Activated naive CD8-positive, alpha-beta T cell treated with anti-CD3 and anti-CD28 coated beads, Interleukin-2, amount 10 ng/mL, durations not matched to agents 7 days and 5 days (primary cell): ENCODE data around the gene EEF2KMT. TPM values are rescaled to one million over a fixed set of nuclear protein-coding genes. Genes with fewer than 3 reads are reported as not detected.
A peak's percentile ranks its signal among the peaks of the same experiment; 100 is the strongest.
"Not testable (repeated sequence)": the region's sequence is repeated elsewhere in the genome, so short reads cannot be mapped to it uniquely, and the experiment has no call there.

Experiments used
- ATAC-seq: fragments of 150-1000 bp; cut with Tn5 transposase; one replicate; pipeline ENCODE4 v1.10.0; 2021; ENCODE audit warnings: low read depth, moderate library complexity
- POLR2A ChIA-PET: fragments of 350-600 bp; sonication (Branson Sonifier 250); formaldehyde crosslinking; loops from one replicate; lab custom pipeline; 2021; ENCODE audit warnings: antibody characterized with exemption; lab: Charles Lee
- DNase-seq: peaks from one replicate; pipeline ENCODE4 v3.0.0; 2021
- H3K27ac Mint-ChIP-seq: one replicate; pipeline ENCODE4 v1.8.0; 2022; ENCODE audit warnings: mild to moderate bottlenecking, mixed read lengths
- H3K27me3 Mint-ChIP-seq: one replicate; pipeline ENCODE4 v1.8.0; 2022; ENCODE audit warnings: mild to moderate bottlenecking, moderate library complexity, mixed read lengths
- H3K36me3 Mint-ChIP-seq: one replicate; pipeline ENCODE4 v1.8.0; 2021; ENCODE audit warnings: mild to moderate bottlenecking, mixed read lengths
- H3K4me1 Mint-ChIP-seq: one replicate; pipeline ENCODE4 v1.8.0; 2021; ENCODE audit warnings: mixed read lengths
- H3K4me3 Mint-ChIP-seq: one replicate; pipeline ENCODE4 v1.8.0; 2022; ENCODE audit warnings: mild to moderate bottlenecking, moderate library complexity, mixed read lengths
- H3K9me3 Mint-ChIP-seq: one replicate; pipeline ENCODE4 v1.8.0; 2021; ENCODE audit warnings: mixed read lengths
- total RNA-seq, 2 experiments: library from RNA; stranded (reverse); gene quantifications; one replicate each; pipeline ENCODE4 v1.2.3, GENCODE V29; 2021

EEF2KMT gene
- total RNA-seq, 2 experiments from 2014 or later: 10.4 to 11.4 TPM

DNA sequence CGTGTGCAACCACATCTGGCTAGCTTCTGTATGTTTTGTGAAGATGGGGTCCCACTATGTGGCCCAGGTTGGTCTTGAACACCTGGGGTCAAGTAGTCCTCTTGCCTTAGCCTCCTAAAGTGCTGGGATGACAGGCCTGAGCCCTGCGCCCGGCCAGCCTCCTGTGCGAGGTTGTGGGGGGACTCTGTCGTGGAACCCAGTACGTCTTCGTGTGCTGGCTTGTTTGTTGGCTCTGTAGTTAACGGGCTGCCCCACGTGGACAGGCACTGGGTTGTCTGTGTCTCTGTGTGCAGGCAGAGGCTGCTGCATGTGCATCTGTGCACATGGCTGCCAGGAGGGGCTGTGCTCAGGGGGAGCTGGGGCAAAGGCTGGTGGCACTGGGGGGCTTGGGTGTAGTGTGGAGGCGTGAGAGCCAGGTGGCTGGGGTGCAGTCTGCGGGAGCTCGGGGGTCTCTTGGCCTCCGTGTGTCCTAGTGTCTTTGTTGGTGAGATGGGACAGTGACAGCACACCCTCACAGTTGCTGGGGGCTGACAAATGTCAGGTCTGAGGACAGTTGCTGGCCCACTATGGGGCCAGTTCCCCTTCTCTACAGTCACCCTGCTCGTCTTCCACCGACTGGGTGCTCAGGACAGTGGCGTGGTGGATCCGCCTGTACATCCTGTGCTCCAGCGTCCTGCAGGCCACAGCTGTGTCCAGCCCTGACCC is 9.4 kb downstream of the EEF2KMT start:
- H3K36me3 Mint-ChIP-seq, ATAC-seq, DNase-seq, POLR2A ChIA-PET, H3K27me3 Mint-ChIP-seq, H3K9me3 Mint-ChIP-seq, H3K27ac Mint-ChIP-seq, H3K4me1 Mint-ChIP-seq, H3K4me3 Mint-ChIP-seq: not testable (repeated sequence)

DNA sequence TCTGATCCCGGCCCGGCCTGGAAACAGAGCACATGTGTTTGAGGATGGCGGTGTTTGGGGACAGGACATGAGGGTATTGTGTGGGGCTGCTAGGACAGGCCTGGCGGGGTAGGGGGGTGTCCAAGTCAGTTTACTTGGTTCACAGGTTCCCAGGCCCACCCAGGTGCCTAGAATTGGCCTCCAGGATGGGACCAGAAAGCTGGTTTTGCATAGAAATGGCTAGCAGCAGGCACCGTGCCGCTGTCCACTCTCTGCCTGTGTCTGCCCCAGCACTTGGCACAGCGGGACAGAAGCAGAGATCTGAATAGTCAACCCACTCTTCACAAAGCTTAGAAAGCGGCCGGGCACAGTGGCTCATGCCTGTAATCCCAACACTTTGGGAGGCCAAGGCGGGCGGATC is 11.9 kb downstream of the EEF2KMT start:
- not testable (repeated sequence) for H3K27ac Mint-ChIP-seq

DNA sequence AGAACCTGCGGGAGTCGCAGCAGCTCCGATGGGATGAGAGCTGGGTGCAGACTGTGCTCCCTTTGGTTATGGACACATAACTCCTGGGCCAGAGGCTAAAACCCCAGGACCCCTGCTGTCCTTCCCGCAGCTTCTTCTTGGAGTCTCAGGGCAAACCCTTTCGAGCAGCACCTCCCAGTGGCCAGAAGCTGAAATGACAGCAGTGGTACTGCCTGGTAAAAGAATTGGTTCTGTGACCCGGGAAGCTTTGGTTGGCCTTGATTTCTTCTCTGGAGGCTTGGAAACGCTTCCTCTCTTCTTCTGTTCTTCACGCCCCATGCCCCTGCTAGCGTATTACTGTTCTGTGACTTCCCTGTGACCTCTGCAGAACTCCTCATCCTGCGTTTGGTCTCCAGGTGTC is 12.8 kb downstream of the EEF2KMT start:
- H3K36me3 Mint-ChIP-seq, H3K27ac Mint-ChIP-seq, POLR2A ChIA-PET: not testable (repeated sequence)

More for the DNA sequence above, 11.9 kb downstream of the EEF2KMT start:
- DNase-seq, H3K27me3 Mint-ChIP-seq, H3K36me3 Mint-ChIP-seq, H3K4me3 Mint-ChIP-seq, H3K9me3 Mint-ChIP-seq, ATAC-seq, POLR2A ChIA-PET, H3K4me1 Mint-ChIP-seq: not testable (repeated sequence)

DNA sequence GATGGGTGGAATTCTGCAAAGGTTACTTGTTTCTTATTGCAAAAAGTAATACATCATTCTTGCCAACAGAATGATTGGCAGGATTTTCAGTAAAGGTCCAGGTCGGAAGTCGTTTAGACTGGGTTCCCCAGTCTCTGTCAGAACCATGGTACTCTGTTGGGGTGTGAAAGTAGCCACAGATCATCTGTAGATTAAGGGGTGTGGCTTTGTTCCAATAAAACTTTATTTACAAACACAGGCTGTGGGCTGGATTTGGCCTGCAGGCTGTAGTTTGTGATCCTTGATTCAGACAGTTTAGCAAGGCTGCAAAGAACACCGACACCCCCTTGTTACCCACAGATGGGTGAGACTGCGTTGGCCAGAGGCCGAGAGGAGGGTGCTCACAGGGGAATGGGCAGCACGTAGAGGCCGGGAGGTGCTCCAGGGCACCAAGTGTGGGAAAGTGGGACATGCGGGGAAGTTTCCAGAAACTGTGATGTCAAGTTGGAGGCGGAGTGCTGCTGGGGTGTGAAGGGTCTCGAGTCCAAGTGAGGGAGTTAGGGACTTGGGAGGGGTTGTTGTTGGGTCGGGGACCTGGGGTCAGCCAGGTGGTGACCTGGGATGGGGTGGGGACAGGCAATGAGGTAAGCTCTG is 13.4 kb downstream of the EEF2KMT start:
- POLR2A ChIA-PET, H3K4me1 Mint-ChIP-seq, H3K36me3 Mint-ChIP-seq, H3K4me3 Mint-ChIP-seq, H3K9me3 Mint-ChIP-seq, ATAC-seq, DNase-seq, H3K27me3 Mint-ChIP-seq, H3K27ac Mint-ChIP-seq: not testable (repeated sequence)

More for the DNA sequence above, 12.8 kb downstream of the EEF2KMT start:
- ATAC-seq, H3K4me3 Mint-ChIP-seq, H3K27me3 Mint-ChIP-seq, H3K4me1 Mint-ChIP-seq, H3K9me3 Mint-ChIP-seq: not testable (repeated sequence)
- DNase-seq: peak; percentile 64

DNA sequence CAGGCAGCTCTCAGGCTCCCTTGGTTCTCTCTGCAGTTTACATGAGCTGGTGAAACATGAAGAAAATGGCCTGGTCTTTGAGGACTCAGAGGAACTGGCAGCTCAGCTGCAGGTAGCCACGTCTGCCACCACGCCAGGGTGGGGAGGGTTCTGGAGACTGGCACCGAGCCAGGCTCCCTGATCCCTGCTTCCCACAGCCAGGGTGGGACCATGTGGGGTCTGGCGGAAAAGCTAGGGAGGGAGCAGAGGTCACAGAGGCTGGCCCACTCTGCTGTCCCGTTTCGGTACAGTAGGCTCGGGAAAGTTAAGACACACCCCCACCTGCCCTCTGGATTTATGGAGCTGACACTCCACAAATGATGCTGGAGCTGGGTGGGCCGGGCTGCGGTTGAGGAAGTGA is 13.9 kb downstream of the EEF2KMT start:
- not testable (repeated sequence) for H3K4me1 Mint-ChIP-seq, H3K9me3 Mint-ChIP-seq, H3K4me3 Mint-ChIP-seq, H3K36me3 Mint-ChIP-seq, ATAC-seq, DNase-seq, H3K27me3 Mint-ChIP-seq, H3K27ac Mint-ChIP-seq
- POLR2A ChIA-PET: interaction anchor here (0.8 kb wide), 1 partner anchor 11 kb away, joined by 3 read pairs; no protein-coding TSS in a partner anchor

DNA sequence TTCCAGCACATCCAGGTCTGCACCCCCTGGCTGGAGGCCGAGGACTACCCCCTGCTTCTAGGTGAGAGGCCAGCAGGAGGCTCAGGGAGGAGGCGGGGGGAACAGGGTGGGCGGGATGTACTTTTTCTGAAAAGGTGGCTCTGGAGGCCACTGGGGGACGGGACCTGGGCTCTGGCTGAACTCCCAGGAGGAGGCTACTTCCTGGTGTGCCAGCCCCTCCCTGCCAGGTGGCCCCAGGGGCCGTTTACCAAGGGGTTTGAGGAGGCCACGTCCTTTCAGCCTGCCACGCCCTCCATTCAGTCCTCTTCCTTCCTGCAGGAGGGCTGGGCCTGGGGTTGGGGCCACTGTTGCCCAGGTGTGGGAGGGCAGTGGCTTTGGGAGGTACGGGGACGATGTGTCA is 16.6 kb downstream of the EEF2KMT start:
- H3K4me1 Mint-ChIP-seq, ATAC-seq, DNase-seq, H3K27ac Mint-ChIP-seq, H3K4me3 Mint-ChIP-seq, H3K27me3 Mint-ChIP-seq, POLR2A ChIA-PET, H3K36me3 Mint-ChIP-seq, H3K9me3 Mint-ChIP-seq: not testable (repeated sequence)

DNA sequence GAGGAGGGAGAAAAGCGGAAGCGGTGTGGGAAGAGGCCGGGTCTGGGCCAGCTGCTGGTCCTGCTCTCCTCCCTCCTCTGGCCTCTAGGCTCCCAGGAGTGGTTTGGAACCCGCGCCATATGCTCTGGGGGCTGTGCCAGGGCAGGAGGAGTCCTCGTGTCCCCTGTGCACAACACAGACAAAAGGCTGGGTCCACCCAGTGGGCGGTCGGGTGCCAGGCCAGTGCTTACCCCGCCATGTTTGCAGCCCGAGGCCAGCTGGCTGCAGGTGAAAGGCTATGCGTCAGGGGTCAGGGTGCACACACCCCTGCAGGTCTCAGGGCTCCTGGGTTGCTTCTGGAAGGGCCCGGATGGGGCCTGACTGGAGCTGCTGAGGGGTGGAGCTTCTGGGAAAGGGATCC is 17.1 kb downstream of the EEF2KMT start:
- H3K4me1 Mint-ChIP-seq, H3K4me3 Mint-ChIP-seq, DNase-seq, H3K36me3 Mint-ChIP-seq, ATAC-seq, POLR2A ChIA-PET, H3K9me3 Mint-ChIP-seq, H3K27ac Mint-ChIP-seq, H3K27me3 Mint-ChIP-seq: not testable (repeated sequence)

DNA sequence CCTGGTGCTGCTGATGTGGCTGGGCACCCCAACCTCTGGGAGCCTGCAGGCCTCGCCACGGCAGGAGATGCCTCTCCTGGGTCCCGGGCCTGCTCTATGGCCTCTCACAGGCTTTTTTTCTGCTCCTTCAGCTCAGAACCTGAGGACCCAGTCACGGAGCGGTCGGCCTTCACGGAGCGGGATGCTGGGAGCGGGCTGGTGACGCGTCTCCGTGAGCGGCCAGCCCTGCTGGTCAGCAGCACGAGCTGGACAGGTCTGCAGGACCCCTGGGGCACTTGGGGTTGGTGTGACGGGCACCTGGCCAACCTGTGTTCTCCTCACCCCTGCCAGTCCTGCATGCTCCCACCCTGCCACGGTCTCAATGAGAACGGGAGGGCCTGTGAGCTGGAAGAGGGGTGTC is 19.0 kb downstream of the EEF2KMT start:
- DNase-seq (no peak), ATAC-seq (no peak)
- POLR2A ChIA-PET: no interaction called here
- Mint-ChIP-seq H3K27me3 (no peaks in the 10 kb centered on the region), H3K27ac (no peak overlapping the region), H3K4me3 (no peak overlapping the region), H3K4me1 (no peaks in the 10 kb centered on the region), H3K36me3 (peaks cover 8% of the 10 kb centered on the region), H3K9me3 (no peaks in the 10 kb centered on the region)

DNA sequence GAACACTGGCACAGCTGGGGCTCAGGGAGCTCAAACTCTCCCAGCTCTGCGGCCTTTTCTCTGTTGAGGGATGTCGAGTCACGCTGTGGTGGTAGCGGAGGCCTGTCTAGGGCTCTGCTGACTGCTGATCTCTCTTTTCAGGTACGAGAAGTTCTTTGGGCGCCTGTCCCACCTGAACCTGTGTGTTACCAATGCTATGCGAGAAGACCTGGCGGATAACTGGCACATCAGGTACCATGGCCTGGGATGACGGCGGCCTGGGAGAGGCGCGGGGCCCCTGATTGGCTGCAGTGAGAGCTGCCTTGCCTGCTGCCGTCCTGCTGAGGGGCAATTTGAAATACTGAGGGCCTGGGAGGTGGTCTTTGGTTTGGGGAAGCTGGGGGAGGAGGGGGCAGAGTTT is 20.3 kb downstream of the EEF2KMT start:
- Mint-ChIP-seq H3K9me3 (no peaks in the 10 kb centered on the region), H3K27me3 (no peaks in the 10 kb centered on the region), H3K36me3 (peaks cover 8% of the 10 kb centered on the region), H3K27ac (no peak overlapping the region), H3K4me1 (peaks cover 7% of the 10 kb centered on the region), H3K4me3 (no peak overlapping the region)
- POLR2A ChIA-PET: interaction anchor here (0.7 kb wide), 1 partner anchor 309 kb away, joined by 3 read pairs; no protein-coding TSS in a partner anchor
- DNase-seq (no peak), ATAC-seq (no peak)

DNA sequence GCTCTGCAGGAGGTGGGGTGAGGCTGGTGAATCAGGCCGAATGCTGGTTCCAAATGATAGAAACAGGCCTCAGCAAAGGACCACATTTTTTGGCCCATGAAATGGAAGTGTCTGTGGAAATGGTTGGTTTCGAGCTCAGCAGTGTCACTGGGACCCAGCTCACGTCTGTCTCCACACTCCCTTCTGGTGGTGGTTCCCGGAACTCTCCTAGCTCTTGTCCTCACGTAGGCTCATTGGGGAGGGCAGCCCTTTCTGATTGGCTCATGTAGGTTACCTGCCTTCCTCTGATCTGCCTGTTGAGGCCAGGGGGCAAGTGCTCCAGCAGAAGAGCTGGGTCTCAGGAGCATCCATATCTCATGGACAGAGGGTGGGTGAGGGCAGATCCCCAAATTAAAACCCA is 22.0 kb downstream of the EEF2KMT start:
- Mint-ChIP-seq H3K9me3 (no peaks in the 10 kb centered on the region), H3K27ac (no peak overlapping the region)
- no peak for ATAC-seq

DNA sequence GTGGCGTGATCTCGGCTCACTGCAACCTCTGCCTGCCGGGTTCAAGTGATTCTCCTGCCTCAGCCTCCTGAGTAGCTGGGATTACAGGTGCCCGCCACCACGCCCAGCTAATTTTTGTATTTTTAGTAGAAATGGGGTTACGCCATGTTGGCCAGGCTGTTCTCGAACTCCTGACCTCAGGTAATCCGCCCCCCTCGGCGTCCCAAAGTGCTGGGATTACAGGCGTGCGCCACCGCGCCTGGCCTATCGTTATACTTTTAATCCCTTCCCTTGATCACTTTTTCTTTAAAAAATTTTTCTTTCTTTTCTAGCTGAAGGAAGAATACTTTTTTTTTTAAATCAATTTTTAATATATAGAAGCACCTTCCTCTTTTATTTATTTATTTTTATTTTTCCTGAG is 23.8 kb downstream of the EEF2KMT start:
- DNase-seq, H3K27me3 Mint-ChIP-seq, ATAC-seq, H3K9me3 Mint-ChIP-seq, POLR2A ChIA-PET, H3K4me3 Mint-ChIP-seq, H3K27ac Mint-ChIP-seq, H3K36me3 Mint-ChIP-seq: not testable (repeated sequence)
- H3K4me1 Mint-ChIP-seq: peaks cover 11% of the 10 kb centered on the region

More for the DNA sequence above, 22.0 kb downstream of the EEF2KMT start:
- no peak overlapping the region for H3K4me3 Mint-ChIP-seq
- no peaks in the 10 kb centered on the region for H3K27me3 Mint-ChIP-seq
- no peak for DNase-seq
- peaks cover 8% of the 10 kb centered on the region for H3K36me3 Mint-ChIP-seq
- POLR2A ChIA-PET: no interaction called here
- H3K4me1 Mint-ChIP-seq: peaks cover 11% of the 10 kb centered on the region

DNA sequence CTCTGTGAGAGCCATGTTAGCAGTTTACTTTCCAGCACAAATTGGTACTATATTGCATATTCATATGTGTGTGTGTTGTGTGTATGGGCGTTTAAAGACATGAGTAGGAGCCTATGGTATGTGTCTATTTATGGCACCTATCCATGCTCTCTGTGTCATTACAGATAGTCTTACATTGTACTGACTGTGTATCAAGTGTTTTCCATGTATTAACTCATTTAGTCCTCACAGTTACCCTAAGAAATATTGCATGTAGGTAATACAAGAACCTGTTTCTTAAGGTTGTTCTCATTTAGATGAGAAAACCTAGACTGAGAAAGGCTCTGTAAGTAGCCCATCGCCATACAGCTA is 24.3 kb downstream of the EEF2KMT start:
- no peaks in the 10 kb centered on the region for H3K27me3 Mint-ChIP-seq

DNA sequence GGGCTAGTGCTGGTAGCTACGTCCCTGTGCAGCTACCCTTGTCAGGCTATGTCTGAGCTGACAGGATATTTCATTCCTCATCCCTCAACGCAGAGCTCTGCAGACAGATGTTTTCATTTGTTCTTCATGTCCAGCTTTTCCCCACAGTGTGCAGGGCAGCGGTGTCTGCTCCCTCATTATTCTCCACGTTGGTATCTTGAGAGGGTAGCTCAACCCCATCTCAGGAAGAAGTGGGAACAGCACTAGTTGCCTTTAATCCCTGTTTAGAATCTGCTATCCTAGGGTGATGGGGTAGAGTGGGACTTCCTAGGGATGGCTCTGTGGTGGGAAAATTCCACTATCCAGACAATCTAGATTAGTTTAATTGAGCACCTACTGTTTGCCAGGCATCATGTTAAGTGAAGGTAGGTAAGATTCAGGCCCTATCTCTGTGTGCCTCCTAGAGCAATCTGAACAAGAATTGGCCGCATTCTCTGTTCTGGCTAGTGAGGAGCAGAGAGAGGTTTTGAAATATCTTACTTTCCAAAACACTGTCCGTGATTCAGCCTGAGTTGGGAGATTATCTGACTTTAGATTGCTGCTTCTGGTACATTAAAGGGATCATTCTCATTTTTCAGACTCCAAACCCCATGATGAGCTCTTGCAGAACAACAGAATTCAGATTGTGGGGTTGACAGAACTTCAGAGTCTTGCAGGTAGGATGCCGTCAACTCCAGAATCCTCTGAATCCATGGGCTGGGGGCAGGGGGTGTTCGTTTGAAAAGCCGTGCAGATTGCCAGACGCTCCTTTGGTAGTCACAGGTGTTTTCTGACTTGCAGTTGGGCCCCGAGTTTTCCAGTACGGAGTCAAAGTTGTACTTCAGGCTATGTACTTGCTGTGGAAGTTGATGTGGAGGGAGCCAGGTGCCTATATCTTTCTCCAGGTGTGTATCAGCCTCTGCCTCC is 25.0 kb downstream of the EEF2KMT start:
- POLR2A ChIA-PET: interaction anchor here (0.6 to 1.7 kb wide), 5 partner anchors 11 to 333 kb away, joined by 3 to 8 read pairs (median 5); partner anchors contain the start of gene NAGPA

More for the DNA sequence above, 24.3 kb downstream of the EEF2KMT start:
- no peak for DNase-seq
- peak overlapping the region; percentile 63 for H3K27ac Mint-ChIP-seq
- POLR2A ChIA-PET: no interaction called here
- H3K9me3 Mint-ChIP-seq: no peaks in the 10 kb centered on the region
- peaks cover 11% of the 10 kb centered on the region for H3K4me1 Mint-ChIP-seq
- peak overlapping the region; percentile 95 for H3K4me3 Mint-ChIP-seq
- no peak for ATAC-seq
- H3K36me3 Mint-ChIP-seq: peaks cover 8% of the 10 kb centered on the region

More for the DNA sequence above, 25.0 kb downstream of the EEF2KMT start:
- peak overlapping the region; percentile 92 for H3K27ac Mint-ChIP-seq
- DNase-seq: no peak
- peak overlapping the region; percentile 95 for H3K4me3 Mint-ChIP-seq
- ATAC-seq: no peak
- H3K27me3 Mint-ChIP-seq: no peaks in the 10 kb centered on the region
- peaks cover 8% of the 10 kb centered on the region for H3K36me3 Mint-ChIP-seq
- no peaks in the 10 kb centered on the region for H3K9me3 Mint-ChIP-seq
- H3K4me1 Mint-ChIP-seq: peaks cover 11% of the 10 kb centered on the region
